Vagina (tissue), 2 donors: ENCODE data around the gene ZDHHC18. TPM values are rescaled to one million over a fixed set of nuclear protein-coding genes. Genes with fewer than 3 reads are reported as not detected.

ENCODE experiments used
- DNase-seq, 2 donors: peaks; one replicate each; pipeline ENCODE4 v3.0.0-alpha.2; 2017; ENCODE audit errors: extremely low spot score in 2 of 2
- H3K27ac ChIP-seq: fragments of 200-600 bp; sonication (generic); one replicate; pipeline ENCODE4 v1.5.1; 2019
- H3K27me3 ChIP-seq: fragments of 200-600 bp; sonication (generic); one replicate; pipeline ENCODE4 v1.5.1; 2019
- H3K36me3 ChIP-seq, 2 donors: fragments of 200-600 bp; sonication (generic); one replicate each; pipeline ENCODE4 v1.5.1; 2017 to 2019
- H3K4me1 ChIP-seq: fragments of 200-600 bp; sonication (generic); one replicate; pipeline ENCODE4 v1.5.1; 2019
- H3K4me3 ChIP-seq, 2 donors: fragments of 200-600 bp; sonication (generic); 1 replicate in 1 of 2; 2 replicates in 1 of 2; pipeline ENCODE4 v1.5.1; 2016 to 2019
- H3K9me3 ChIP-seq: fragments of 200-600 bp; sonication (generic); one replicate; pipeline ENCODE4 v1.5.1; 2019
- POLR2A ChIP-seq, 2 donors: fragments of 450-650 bp; IDR thresholded peaks; one replicate each; pipeline ENCODE4 v1.6.1; 2017; ENCODE audit warnings: antibody characterized with exemption in 2 of 2, mild to moderate bottlenecking in 2 of 2, moderate library complexity in 2 of 2
- POLR2AphosphoS5 ChIP-seq, 2 donors: sonication (generic); formaldehyde crosslinking; IDR thresholded peaks; one replicate each; pipeline ENCODE4 v1.9.0; 2017; ENCODE audit warnings: antibody characterized with exemption in 2 of 2, mild to moderate bottlenecking in 2 of 2, low read depth in 1 of 2; ENCODE audit not compliant: insufficient read depth in 1 of 2
- intact Hi-C: fragments of 100-400 bp; cut with DNase I; formaldehyde crosslinking; loops from one replicate; pipeline ENCODE4 v1.15.1; 2023
- total RNA-seq: library from RNA; depleted of rRNA; stranded (reverse); fragments of >200 nt; gene quantifications from one replicate; pipeline ENCODE4 v1.2.3, GENCODE V29; 2016
- TF ChIP-seq, protein P1 (sequence below), 3 experiments: fragments of 450-650 bp in 2 of 3; fragments of 200-600 bp in 1 of 3; sonication (generic) in 1 of 3; IDR thresholded peaks; one replicate each; pipeline ENCODE4 v1.5.1; 2017 to 2019; ENCODE audit warnings: antibody characterized with exemption in 3 of 3, mild to moderate bottlenecking in 2 of 3, moderate library complexity in 2 of 3

The ZDHHC18 gene
- total RNA-seq, 1 donor from 2014 or later, result 31.4 TPM

DNA sequence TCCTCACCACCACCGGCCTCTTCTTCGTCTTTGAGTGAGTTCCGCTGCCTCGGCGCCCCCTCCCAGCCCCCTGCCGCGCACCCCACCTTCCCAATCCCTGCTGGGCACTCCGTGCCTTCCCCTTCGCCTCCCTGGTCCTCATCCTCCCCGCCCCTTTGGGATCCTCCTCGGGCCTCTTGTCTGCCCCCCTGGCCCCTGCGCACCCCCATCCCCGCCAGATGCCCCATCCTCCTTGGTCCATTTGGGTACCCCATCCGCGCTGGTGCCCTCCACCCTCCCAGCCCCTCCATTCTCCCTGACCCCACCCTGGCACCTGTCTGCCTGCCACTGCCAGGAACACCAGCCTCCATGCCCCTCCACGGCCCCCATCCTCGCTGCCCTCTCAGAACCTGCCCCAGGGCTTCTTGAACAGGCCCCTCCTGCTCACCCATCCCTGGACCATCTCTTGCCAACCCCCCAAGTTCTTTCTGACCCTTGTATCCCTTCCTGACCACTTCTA, 667 bp downstream of the ZDHHC18 start:
- Histone ChIP-seq H3K27me3 (no peaks in the 10 kb centered on the region), H3K4me3 (peak overlapping the region; percentile 75 to 80), H3K36me3 (peaks cover 0 to 2% of the 10 kb centered on the region in 2 donors), H3K27ac (peak overlapping the region; percentile 95), H3K4me1 (peaks cover 48% of the 10 kb centered on the region), H3K9me3 (no peaks in the 10 kb centered on the region)
- TF ChIP-seq POLR2AphosphoS5 (IDR thresholded peaks at IDR 0.05; ENCODE audit: insufficient read depth in 1 of 2, low read depth in 1 of 2) (no peak), POLR2A (IDR thresholded peaks at IDR 0.05) (no peak)
- TF ChIP-seq, protein P1, sequence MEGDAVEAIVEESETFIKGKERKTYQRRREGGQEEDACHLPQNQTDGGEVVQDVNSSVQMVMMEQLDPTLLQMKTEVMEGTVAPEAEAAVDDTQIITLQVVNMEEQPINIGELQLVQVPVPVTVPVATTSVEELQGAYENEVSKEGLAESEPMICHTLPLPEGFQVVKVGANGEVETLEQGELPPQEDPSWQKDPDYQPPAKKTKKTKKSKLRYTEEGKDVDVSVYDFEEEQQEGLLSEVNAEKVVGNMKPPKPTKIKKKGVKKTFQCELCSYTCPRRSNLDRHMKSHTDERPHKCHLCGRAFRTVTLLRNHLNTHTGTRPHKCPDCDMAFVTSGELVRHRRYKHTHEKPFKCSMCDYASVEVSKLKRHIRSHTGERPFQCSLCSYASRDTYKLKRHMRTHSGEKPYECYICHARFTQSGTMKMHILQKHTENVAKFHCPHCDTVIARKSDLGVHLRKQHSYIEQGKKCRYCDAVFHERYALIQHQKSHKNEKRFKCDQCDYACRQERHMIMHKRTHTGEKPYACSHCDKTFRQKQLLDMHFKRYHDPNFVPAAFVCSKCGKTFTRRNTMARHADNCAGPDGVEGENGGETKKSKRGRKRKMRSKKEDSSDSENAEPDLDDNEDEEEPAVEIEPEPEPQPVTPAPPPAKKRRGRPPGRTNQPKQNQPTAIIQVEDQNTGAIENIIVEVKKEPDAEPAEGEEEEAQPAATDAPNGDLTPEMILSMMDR (IDR thresholded peaks at IDR 0.05), result no peak
- intact Hi-C loops, result no loop called here
- DNase-seq, result no peak

DNA sequence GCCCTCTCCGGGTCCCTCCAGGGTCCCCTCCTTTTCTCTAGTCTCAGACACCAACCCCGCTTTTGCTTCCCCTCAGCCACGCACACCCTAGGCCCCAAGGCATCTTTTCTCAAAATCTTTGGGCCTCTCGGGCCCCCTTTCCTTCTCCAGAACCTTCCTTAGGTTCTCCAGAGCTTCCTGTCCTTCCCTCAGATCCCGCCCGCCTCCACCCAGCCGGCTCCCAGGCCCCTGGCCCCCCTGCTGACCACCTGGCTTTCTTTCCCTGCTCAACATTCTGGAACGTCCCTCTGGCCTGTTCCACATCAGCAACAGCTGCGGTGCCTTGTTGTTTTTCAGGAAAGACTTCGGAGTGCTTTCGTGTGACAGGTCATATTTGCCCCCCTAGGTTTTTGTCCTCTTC, 1.2 kb downstream of the ZDHHC18 start:
- Histone ChIP-seq H3K27me3 (no peaks in the 10 kb centered on the region), H3K9me3 (no peaks in the 10 kb centered on the region), H3K4me3 (peak overlapping the region; percentile 75 to 80), H3K36me3 (peaks cover 0 to 7% of the 10 kb centered on the region in 2 donors), H3K4me1 (peaks cover 48% of the 10 kb centered on the region), H3K27ac (peak overlapping the region; percentile 95)
- TF ChIP-seq, protein P1 (IDR thresholded peaks at IDR 0.05), result no peak
- no peak for TF ChIP-seq POLR2AphosphoS5 (IDR thresholded peaks at IDR 0.05; ENCODE audit: insufficient read depth in 1 of 2, low read depth in 1 of 2)
- no peak for TF ChIP-seq POLR2A (IDR thresholded peaks at IDR 0.05)
- no peak for DNase-seq
- intact Hi-C loops, result no loop called here

DNA sequence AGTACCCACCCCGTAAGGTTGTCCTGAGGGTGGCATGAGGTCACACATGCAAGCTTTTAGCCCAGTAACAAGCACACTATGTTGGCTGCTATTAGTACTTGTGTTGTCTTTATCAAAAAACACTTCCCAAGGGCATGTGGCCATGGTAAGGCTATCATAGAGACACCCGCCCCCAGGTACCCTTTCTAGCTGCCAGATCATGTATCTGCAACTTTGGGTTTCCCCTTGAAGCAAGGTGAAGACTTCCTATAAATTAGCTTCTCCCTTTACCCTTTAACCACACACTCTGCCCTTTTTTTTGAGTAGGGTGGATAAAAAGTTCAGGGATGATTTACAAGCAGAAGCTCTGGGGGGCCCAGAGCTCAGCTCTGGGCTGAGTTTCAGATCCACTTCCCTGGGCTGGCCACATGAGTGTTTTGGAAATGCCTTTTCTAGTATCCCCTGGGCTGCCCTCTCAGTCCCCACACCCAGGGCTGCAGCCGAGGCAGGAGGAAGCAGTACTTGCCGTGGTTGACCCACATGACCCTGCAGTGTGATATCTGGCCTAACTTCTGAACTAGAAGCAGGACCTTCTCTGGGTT, 2.0 kb downstream of the ZDHHC18 start:
- Histone ChIP-seq H3K4me1 (peaks cover 48% of the 10 kb centered on the region), H3K27me3 (no peaks in the 10 kb centered on the region), H3K36me3 (peaks cover 0 to 12% of the 10 kb centered on the region in 2 donors), H3K27ac (peak overlapping the region; percentile 95), H3K4me3 (no peak overlapping the region), H3K9me3 (no peaks in the 10 kb centered on the region)
- no peak for TF ChIP-seq POLR2A (IDR thresholded peaks at IDR 0.05)
- TF ChIP-seq, protein P1 (IDR thresholded peaks at IDR 0.05), result no peak
- TF ChIP-seq POLR2AphosphoS5 (IDR thresholded peaks at IDR 0.05; ENCODE audit: insufficient read depth in 1 of 2, low read depth in 1 of 2), result no peak
- intact Hi-C loops, result no loop called here
- DNase-seq, result no peak

DNA sequence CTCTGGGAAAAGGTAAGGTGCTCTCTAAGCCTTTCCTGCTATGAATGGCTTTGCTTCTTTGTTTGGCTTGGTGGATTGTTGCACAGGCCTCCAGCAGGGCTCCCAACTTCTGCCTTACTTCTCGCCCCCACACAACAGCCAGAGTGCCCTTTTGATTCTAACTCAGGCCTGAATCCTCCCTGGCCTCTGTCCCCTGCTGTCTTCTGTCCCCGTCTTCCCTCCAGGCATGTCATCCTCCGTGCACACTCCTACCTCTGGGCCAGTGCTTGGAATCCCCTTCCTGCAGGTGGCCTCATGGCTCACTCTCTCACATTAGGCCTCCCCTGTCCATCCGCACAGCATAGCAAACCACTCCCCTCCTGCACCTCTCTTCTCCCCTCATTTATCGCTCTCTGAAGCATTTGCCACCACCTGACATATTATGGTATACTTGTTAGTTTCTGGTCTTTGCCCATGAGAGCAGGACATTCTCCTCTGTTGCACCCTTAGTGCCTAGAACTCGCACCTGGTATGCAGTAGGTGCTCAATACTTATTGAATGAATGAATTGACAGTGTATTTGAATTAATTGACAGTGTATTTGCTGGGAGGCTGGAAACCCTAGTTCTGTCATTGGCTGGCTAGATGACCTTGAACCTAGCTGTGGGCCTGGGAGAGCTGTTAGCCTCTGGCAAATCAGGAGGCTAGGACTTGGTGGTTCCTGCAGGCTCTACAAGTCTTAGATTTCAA, 2.9 kb downstream of the ZDHHC18 start:
- no peaks in the 10 kb centered on the region for H3K9me3 ChIP-seq
- H3K36me3 ChIP-seq, result peaks cover 0 to 19% of the 10 kb centered on the region in 2 donors
- intact Hi-C loops, result no loop called here
- H3K4me1 ChIP-seq, result peaks cover 48% of the 10 kb centered on the region
- no peaks in the 10 kb centered on the region for H3K27me3 ChIP-seq
- H3K27ac ChIP-seq, result no peak overlapping the region
- DNase-seq, result no peak
- TF ChIP-seq POLR2A (IDR thresholded peaks at IDR 0.05) (no peak), POLR2AphosphoS5 (IDR thresholded peaks at IDR 0.05; ENCODE audit: insufficient read depth in 1 of 2, low read depth in 1 of 2) (no peak)
- TF ChIP-seq, protein P1 (IDR thresholded peaks at IDR 0.05), result no peak
- no peak overlapping the region for H3K4me3 ChIP-seq

DNA sequence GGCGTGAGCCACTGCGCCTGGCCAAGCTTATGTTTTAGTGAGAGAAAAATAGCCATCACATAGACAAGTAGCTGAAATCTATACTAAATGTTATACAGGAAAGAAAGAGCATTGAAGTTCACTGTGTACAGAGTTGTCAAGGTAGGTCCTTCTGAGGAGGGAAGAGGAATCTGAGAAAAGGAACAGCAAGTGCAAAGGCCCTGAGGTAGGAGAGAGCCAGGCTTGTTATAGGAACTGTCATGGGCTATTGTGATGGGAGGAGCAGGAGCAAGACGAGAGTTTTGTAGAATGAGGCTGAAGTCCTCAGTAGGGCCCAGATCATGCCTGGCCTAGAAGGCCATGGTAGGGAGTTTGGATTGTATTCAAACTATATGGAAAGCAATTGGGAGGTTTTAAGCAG, 4.6 kb downstream of the ZDHHC18 start:
- Histone ChIP-seq H3K36me3 (peaks cover 0 to 33% of the 10 kb centered on the region in 2 donors), H3K27ac (no peak overlapping the region)
- intact Hi-C loops, result no loop called here

More for the DNA sequence above, 4.6 kb downstream of the ZDHHC18 start:
- TF ChIP-seq POLR2AphosphoS5 (IDR thresholded peaks at IDR 0.05; ENCODE audit: insufficient read depth in 1 of 2, low read depth in 1 of 2) (no peak), POLR2A (IDR thresholded peaks at IDR 0.05) (no peak)
- TF ChIP-seq, protein P1 (IDR thresholded peaks at IDR 0.05), result no peak
- H3K9me3 ChIP-seq, result no peaks in the 10 kb centered on the region
- no peak for DNase-seq
- no peaks in the 10 kb centered on the region for H3K27me3 ChIP-seq
- H3K4me1 ChIP-seq, result peaks cover 38% of the 10 kb centered on the region
- no peak overlapping the region for H3K4me3 ChIP-seq
